SK-N-MC (cell line): ENCODE results near the gene ZNF654.

ENCODE experiments used
- DNase-seq: peaks from one replicate; pipeline ENCODE4 v3.0.0-alpha.2; 2011; ENCODE audit warnings: low read depth, low spot score
- H3K27ac ChIP-seq: fragments of 200-600 bp; sonication (generic); 2 replicates; pipeline ENCODE4 v1.5.1; 2016; ENCODE audit warnings: mixed run types
- H3K36me3 ChIP-seq: fragments of 200-600 bp; sonication (generic); 2 replicates; pipeline ENCODE4 v1.6.1; 2017; ENCODE audit warnings: antibody characterized with exemption, low read length, mixed read lengths; ENCODE audit not compliant: insufficient read depth
- H3K4me3 ChIP-seq: fragments of 200-600 bp; sonication (generic); 2 replicates; pipeline ENCODE4 v1.5.1; 2016
- H3K9ac ChIP-seq: fragments of 200-600 bp; sonication (generic); 2 replicates; pipeline ENCODE4 v1.8.0; 2017; ENCODE audit warnings: mixed run types, mixed read lengths; ENCODE audit not compliant: insufficient read length
- H3K9me3 ChIP-seq: fragments of 200-600 bp; sonication (generic); 2 replicates; pipeline ENCODE4 v1.6.1; 2017; ENCODE audit warnings: low read depth, mild to moderate bottlenecking, antibody characterized with exemption, low read length, moderate library complexity, mixed read lengths
- EZH2 ChIP-seq: fragments of 200-600 bp; sonication (generic); IDR thresholded peaks from one replicate; pipeline ENCODE4 v1.6.1; 2017; ENCODE audit warnings: antibody characterized with exemption
- FOXP2 ChIP-seq: optimal IDR thresholded peaks from 2 replicates; pipeline ENCODE3; 2011; ENCODE audit warnings: mild to moderate bottlenecking, moderate library complexity; ENCODE audit not compliant: insufficient read depth; ENCODE audit errors: extremely low read length, control extremely low read depth
- POLR2AphosphoS5 ChIP-seq: IDR thresholded peaks from 2 replicates; pipeline ENCODE4 v1.6.1; 2012; ENCODE audit warnings: mild to moderate bottlenecking, low read depth, low read length, borderline replicate concordance

Gene ZNF654

DNA sequence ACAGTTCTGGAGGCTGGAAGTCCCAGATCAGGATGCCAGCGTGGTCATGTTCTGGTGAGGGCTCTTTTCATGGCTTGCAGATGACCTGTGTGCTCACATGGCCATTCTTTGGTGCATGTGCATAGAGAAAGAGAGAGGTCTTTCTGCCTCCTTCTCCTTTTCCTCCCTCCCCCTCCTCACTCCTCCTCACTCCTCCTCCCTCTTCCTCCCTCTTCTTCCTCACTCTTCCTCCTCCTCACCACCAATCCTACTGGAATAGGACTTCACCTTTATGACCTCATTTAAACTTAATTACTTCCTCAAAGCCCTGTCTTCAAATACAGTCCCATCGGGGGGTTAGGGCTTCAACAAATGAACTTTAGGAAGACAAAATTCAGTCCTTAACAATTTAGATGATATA, 23.8 kb downstream of the ZNF654 start:
- Histone ChIP-seq H3K9me3 (peaks cover 27% of the 10 kb centered on the region), H3K27ac (no peak overlapping the region)
- DNase-seq = no peak

DNA sequence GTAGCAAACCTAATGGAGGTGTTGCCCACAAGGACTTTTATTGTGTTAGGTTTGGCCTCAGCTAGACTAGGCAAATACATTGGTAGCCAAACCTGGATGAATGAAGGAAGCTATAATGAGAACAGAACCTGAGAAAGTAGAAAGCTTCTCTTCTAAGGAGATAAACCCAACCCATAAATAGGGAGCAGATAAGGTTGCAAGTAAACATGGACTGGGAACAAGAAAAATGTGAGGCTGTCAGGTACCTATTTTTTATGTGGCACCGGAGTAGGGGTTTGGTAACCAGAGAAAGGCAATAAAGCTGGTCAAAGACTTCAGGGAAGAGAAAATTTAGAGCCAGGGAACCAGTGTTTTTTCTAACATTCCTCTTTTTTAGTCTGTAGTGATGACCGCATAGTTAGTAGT, 25.0 kb downstream of the ZNF654 start:
- no peak for DNase-seq
- Histone ChIP-seq H3K9ac (no peak overlapping the region), H3K36me3 (peaks cover 81% of the 10 kb centered on the region), H3K27ac (no peak overlapping the region), H3K9me3 (peaks cover 22% of the 10 kb centered on the region), H3K4me3 (no peak overlapping the region)
- no peak for TF ChIP-seq EZH2
- no peak for TF ChIP-seq FOXP2
- TF ChIP-seq POLR2AphosphoS5 = no peak

More for the DNA sequence above, 23.8 kb downstream of the ZNF654 start:
- TF ChIP-seq POLR2AphosphoS5 (no peak), FOXP2 (no peak), EZH2 (no peak)
- H3K36me3 ChIP-seq = peaks cover 82% of the 10 kb centered on the region
- no peak overlapping the region for H3K4me3 ChIP-seq
- H3K9ac ChIP-seq = no peak overlapping the region

GRCh38 chr3:88090681-88091080, 31.6 kb downstream of the ZNF654 start:
- peaks cover 75% of the 10 kb centered on the region for H3K36me3 ChIP-seq
- peaks cover 18% of the 10 kb centered on the region for H3K9me3 ChIP-seq
- TF ChIP-seq FOXP2 (no peak), EZH2 (no peak), POLR2AphosphoS5 (no peak)
- H3K27ac ChIP-seq = no peak overlapping the region
- no peak overlapping the region for H3K9ac ChIP-seq
- DNase-seq = no peak
- H3K4me3 ChIP-seq = no peak overlapping the region

- TF ChIP-seq POLR2AphosphoS5 (no peak), EZH2 (no peak), FOXP2 (no peak)
- Histone ChIP-seq H3K9me3 (peaks cover 15% of the 10 kb centered on the region), H3K27ac (no peak overlapping the region), H3K36me3 (peaks cover 77% of the 10 kb centered on the region), H3K9ac (no peak overlapping the region), H3K4me3 (no peak overlapping the region)
- no peak for DNase-seq
These were observed 33.2 kb downstream of the ZNF654 start for GRCh38 chr3:88092270-88092669.

GRCh38 chr3:88093266-88093665, 34.2 kb downstream of the ZNF654 start:
- Histone ChIP-seq H3K36me3 (peaks cover 69% of the 10 kb centered on the region), H3K27ac (no peak overlapping the region), H3K9ac (no peak overlapping the region), H3K9me3 (peaks cover 9% of the 10 kb centered on the region), H3K4me3 (no peak overlapping the region)
- TF ChIP-seq FOXP2 (no peak), POLR2AphosphoS5 (no peak), EZH2 (no peak)
- DNase-seq = no peak

GRCh38 chr3:88101142-88101541, 42.1 kb downstream of the ZNF654 start:
- Histone ChIP-seq H3K9me3 (peaks cover 14% of the 10 kb centered on the region; the same call in 1 of the 2 replicates), H3K36me3 (peaks cover 39% of the 10 kb centered on the region), H3K27ac (no peak overlapping the region), H3K4me3 (no peak overlapping the region), H3K9ac (no peak overlapping the region)
- TF ChIP-seq EZH2 (no peak), FOXP2 (no peak), POLR2AphosphoS5 (no peak)
- no peak for DNase-seq

GRCh38 chr3:88105325-88105724, 46.3 kb downstream of the ZNF654 start:
- peaks cover 46% of the 10 kb centered on the region for H3K36me3 ChIP-seq
- no peak overlapping the region for H3K4me3 ChIP-seq
- TF ChIP-seq FOXP2 (no peak), POLR2AphosphoS5 (no peak), EZH2 (no peak)
- no peak for DNase-seq
- peaks cover 14% of the 10 kb centered on the region; the same call in 1 of the 2 replicates for H3K9me3 ChIP-seq
- H3K9ac ChIP-seq = no peak overlapping the region
- no peak overlapping the region for H3K27ac ChIP-seq

DNA sequence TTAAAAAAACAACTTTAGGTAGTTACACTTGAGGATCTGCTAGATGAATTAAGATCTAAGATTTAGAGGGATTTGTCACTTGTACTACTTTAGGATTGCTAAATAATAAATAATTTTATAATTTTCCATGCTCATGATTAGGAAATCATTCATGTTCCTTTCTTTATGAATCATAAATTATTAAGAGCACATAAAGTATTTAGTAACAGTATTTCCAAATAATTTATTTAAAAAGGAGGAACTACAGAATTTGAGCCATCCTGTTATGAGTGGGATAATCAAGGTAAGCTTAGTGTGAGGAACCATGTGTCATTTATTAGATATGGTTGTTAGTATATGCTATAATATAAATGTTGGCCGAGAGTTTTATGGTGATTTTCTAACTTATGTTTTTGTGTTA, 53.2 kb downstream of the ZNF654 start:
- TF ChIP-seq EZH2 (no peak), POLR2AphosphoS5 (no peak), FOXP2 (no peak)
- Histone ChIP-seq H3K36me3 (peaks cover 43% of the 10 kb centered on the region), H3K9me3 (no peaks in the 10 kb centered on the region), H3K27ac (peak overlapping the region; percentile 33; the same call in 1 of the 2 replicates), H3K4me3 (no peak overlapping the region; the same call in 1 of the 2 replicates), H3K9ac (no peak overlapping the region)
- DNase-seq = no peak

- H3K4me3 ChIP-seq = no peak overlapping the region
- TF ChIP-seq POLR2AphosphoS5 (no peak), EZH2 (no peak), FOXP2 (no peak)
- no peaks in the 10 kb centered on the region for H3K9me3 ChIP-seq
- H3K36me3 ChIP-seq = peaks cover 49% of the 10 kb centered on the region
- H3K27ac ChIP-seq = peak overlapping the region; percentile 33; the same call in 1 of the 2 replicates
- DNase-seq = peak; percentile 72
- H3K9ac ChIP-seq = no peak overlapping the region
These were observed 54.5 kb downstream of the ZNF654 start for GRCh38 chr3:88113311-88114162.
